ENCODE measurements around the gene KDM4B. TPM values are rescaled to one million over a fixed set of nuclear protein-coding genes. Genes with fewer than 3 reads are reported as not detected.

Gene KDM4B
- total RNA-seq, 1 donor from 2014 or later, result 20.9 TPM

GRCh38 chr19:5068233-5069072, 99.5 kb downstream of the KDM4B start:
- DNase-seq (ENCODE audit: low spot score), result no peak

GRCh38 chr19:5070331-5070730, 101.4 kb downstream of the KDM4B start:
- no peak for DNase-seq (ENCODE audit: low spot score)

DNA sequence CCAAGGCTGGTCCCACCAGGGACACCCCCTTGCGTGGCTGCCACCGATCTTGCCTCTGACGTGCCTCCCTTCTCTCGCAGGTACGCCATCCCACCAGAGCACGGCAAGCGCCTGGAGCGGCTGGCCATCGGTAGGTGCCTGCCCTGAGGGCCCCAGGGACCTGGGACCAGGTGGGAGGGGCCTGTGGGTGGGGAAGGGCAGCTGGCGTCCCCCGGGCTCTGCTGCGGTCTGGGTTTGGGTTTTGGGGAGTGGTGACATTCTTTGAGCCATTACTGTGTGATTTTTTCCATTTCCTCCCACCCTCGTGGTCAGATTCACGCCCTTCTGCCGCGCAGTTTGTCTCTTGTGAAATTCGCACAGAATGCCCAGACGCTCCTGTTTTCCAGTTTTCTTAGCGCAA, 102.0 kb downstream of the KDM4B start:
- no peak for DNase-seq (ENCODE audit: low spot score)

DNA sequence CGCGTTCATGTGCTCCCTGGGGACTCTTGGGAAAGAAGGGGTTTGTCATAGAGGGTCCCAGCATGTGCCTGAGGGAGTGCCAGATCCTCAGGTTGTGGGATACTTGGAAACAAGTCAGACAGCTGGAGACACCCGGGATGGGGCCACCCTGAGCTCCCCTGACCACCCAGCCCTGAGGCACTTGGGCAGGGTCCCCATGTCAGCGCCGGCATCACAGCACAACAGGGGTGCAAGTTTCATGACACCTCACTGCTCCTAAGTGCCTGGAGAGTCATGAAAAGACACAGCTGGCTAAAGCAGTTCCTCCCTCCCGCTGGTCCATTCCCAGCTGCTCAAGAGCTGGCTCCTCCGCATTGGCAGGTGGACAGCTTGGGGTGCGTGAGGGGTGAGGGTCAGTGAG, 102.7 kb downstream of the KDM4B start:
- DNase-seq (ENCODE audit: low spot score), result no peak

GRCh38 chr19:5072115-5072514, 103.2 kb downstream of the KDM4B start:
- no peak for DNase-seq (ENCODE audit: low spot score)

GRCh38 chr19:5073153-5073844, 104.4 kb downstream of the KDM4B start:
- DNase-seq (ENCODE audit: low spot score), result no peak

GRCh38 chr19:5074407-5074806, 105.5 kb downstream of the KDM4B start:
- DNase-seq (ENCODE audit: low spot score), result no peak

- no peak for DNase-seq (ENCODE audit: low spot score)
Observed at GRCh38 chr19:5074830-5075394, 106.0 kb downstream of the KDM4B start.

GRCh38 chr19:5075597-5075996, 106.7 kb downstream of the KDM4B start:
- DNase-seq (ENCODE audit: low spot score), result no peak

- no peak for DNase-seq (ENCODE audit: low spot score)
Observed at GRCh38 chr19:5076440-5077208, 107.7 kb downstream of the KDM4B start.

- no peak for DNase-seq (ENCODE audit: low spot score)
Observed at GRCh38 chr19:5077209-5077515, 108.2 kb downstream of the KDM4B start.

- DNase-seq (ENCODE audit: low spot score), result no peak
Observed at GRCh38 chr19:5078182-5078581, 109.3 kb downstream of the KDM4B start.

GRCh38 chr19:5078666-5079065, 109.8 kb downstream of the KDM4B start:
- DNase-seq (ENCODE audit: low spot score), result no peak

- DNase-seq (ENCODE audit: low spot score), result no peak
Observed at GRCh38 chr19:5079071-5079774, 110.3 kb downstream of the KDM4B start.

DNA sequence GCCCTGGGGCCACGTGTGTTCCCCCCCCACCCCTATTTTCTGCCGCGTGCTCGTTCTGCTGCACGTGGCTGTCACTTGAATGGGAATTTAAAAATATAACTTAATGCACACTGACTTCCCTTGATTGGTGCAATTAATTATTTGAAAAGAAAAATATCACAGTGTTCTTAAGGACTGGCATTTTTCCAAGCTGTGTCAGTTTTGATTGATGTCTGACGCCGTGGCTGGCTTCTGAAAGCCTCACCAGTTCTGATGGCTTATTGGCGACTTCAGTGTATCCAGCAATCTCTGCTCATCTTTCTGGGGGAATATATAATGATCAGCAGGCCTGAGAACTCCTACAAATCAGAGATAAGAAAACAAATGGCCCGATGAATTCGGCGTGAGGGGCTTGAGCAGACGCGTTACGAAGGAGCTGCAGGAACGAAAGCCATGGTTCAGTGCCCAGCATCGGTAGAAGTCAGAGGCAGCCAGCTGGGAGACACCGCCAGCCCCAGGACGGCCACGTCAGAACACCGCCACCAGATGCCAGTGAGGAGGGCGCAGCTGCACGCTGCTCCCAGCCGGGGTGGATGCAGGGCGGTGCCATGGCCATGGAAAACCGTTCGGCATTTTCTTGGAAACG, 111.2 kb downstream of the KDM4B start:
- no peak for DNase-seq (ENCODE audit: low spot score)

DNA sequence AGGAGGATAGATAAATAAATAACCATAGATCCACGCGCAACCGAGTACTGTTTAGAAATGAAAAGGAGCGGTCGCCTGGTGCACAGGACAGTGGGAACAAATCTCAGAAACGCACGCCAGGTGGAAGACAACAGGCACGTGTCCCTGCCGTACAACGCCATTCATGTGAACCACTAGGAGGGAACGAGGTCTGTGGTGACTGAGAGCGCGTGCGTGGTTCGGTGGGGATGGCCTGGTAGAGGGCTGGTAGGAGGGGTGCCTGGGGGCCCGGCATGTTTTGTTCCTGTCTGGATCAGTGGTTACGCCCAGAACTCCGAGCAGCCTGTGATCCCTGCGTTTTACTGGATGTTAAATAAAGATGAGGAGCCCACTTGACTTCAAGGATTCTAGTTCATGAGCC, 111.9 kb downstream of the KDM4B start:
- DNase-seq (ENCODE audit: low spot score), result no peak

GRCh38 chr19:5081443-5082161, 112.7 kb downstream of the KDM4B start:
- DNase-seq (ENCODE audit: low spot score), result no peak

DNA sequence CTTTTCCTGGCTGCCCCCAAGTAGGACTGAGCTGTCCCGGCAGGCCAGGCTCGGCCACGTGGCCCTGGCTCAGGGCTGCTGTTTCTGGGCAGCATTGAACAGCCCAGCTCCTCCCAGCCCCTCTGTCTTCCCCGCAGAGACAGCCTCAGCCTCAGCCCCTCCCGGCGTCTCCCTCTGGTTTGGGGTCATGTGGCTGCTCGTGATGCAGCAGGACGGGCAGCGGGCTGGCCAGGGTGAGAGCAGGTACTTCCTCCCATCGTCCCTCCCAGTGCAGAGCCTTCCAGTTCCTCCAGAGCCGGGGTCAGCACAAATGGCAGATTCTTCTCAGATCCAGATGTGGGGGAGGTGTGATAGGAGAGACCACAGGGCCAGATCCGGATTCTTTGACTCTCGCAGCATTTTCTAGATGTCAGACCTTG, 114.6 kb downstream of the KDM4B start:
- DNase-seq (ENCODE audit: low spot score), result peak; percentile 84

GRCh38 chr19:5085566-5085965, 116.7 kb downstream of the KDM4B start:
- DNase-seq (ENCODE audit: low spot score), result no peak

DNA sequence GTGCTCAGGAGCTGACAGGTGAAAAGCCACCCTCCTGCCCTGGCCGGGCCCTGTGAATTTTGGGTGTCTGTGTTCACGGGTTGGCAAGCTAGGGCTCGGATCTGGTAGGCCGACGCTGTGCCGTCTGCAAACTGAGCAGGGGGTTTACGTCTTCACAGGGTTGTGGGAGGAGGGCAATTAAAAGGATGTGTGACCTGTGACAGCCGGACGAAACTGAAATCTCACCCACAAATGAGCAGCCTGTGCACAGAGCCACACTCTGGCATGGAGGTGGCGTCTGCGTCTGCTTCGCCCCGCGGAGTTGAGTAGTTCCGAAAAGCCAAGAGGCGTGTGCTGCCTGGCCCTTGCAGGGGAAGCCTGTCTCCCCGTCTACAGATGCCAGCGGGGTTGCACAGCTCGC, 117.3 kb downstream of the KDM4B start:
- no peak for DNase-seq (ENCODE audit: low spot score)

Measured in umbilical cord (tissue), 2 donors.